ENCODE measurements around the gene TUSC2.

DNA sequence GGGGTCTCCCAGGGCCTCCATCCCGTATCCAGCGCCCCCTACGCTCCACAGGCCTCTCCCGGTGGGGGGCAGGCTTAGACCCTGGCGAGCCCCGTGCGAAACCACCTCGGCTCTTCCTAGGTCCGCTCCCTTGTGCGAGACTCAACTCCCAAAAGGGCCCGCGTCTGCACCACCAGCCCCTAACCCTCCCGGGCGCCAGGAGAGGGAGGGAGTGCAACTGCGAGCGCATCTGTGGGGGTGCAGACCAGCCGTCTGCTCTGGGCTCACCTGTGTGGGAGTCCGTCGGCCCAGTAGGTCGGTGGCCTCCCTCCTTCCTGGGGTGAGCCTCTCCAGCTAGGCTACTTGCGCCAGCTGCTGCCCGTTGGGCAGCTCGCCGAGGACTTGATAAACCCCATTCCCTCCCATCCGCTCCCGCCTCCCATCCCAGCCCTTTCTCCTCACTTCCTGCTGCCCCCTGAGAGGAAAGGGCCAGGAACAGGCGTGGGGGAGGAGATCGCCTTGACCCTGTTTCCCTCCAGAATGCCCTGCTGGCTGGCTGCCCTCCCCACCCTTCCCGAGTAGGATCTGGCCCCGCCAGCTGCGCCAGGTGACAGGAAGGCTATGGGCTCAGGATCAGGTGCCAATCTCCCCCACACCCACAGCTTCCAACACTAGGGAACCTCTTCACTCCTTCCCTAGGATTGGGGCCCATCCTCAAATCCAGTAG lies 5.5 kb downstream of the TUSC2 start, which contains the start of gene HYAL2:
- TF ChIP-seq SAFB2 (IDR thresholded peaks at IDR 0.05; ENCODE audit: borderline replicate concordance, low read depth, low read length, severe bottlenecking) (no peak), ARHGAP35 (IDR thresholded peaks at IDR 0.05; ENCODE audit: partially characterized antibody) (no peak), TCF7 (IDR thresholded peaks at IDR 0.05; ENCODE audit: borderline replicate concordance) (no peak), NFIC (IDR thresholded peaks at IDR 0.05) (no peak), NR3C1 (CRISPR knock-in tag; IDR thresholded peaks at IDR 0.05) (no peak), ZNF239 (CRISPR knock-in tag; IDR thresholded peaks at IDR 0.05) (no peak), ZFP36 (IDR thresholded peaks at IDR 0.05; ENCODE audit: low read depth, low read length, partially characterized antibody) (no peak), ETV6 (IDR thresholded peaks at IDR 0.05; ENCODE audit: borderline replicate concordance in 1 of 2, low read depth in 2 of 2, low read length in 1 of 2) (no peak), ETV6 (CRISPR knock-in tag; IDR thresholded peaks at IDR 0.05; ENCODE audit: borderline replicate concordance) (no peak), ZC3H11A (IDR thresholded peaks at IDR 0.05; ENCODE audit: low read depth, low read length) (no peak)
- TF ChIP-seq, protein P1, sequence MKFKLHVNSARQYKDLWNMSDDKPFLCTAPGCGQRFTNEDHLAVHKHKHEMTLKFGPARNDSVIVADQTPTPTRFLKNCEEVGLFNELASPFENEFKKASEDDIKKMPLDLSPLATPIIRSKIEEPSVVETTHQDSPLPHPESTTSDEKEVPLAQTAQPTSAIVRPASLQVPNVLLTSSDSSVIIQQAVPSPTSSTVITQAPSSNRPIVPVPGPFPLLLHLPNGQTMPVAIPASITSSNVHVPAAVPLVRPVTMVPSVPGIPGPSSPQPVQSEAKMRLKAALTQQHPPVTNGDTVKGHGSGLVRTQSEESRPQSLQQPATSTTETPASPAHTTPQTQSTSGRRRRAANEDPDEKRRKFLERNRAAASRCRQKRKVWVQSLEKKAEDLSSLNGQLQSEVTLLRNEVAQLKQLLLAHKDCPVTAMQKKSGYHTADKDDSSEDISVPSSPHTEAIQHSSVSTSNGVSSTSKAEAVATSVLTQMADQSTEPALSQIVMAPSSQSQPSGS (CRISPR knock-in tag; IDR thresholded peaks at IDR 0.05): no peak
- TF ChIP-seq, protein P2, sequence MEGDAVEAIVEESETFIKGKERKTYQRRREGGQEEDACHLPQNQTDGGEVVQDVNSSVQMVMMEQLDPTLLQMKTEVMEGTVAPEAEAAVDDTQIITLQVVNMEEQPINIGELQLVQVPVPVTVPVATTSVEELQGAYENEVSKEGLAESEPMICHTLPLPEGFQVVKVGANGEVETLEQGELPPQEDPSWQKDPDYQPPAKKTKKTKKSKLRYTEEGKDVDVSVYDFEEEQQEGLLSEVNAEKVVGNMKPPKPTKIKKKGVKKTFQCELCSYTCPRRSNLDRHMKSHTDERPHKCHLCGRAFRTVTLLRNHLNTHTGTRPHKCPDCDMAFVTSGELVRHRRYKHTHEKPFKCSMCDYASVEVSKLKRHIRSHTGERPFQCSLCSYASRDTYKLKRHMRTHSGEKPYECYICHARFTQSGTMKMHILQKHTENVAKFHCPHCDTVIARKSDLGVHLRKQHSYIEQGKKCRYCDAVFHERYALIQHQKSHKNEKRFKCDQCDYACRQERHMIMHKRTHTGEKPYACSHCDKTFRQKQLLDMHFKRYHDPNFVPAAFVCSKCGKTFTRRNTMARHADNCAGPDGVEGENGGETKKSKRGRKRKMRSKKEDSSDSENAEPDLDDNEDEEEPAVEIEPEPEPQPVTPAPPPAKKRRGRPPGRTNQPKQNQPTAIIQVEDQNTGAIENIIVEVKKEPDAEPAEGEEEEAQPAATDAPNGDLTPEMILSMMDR (IDR thresholded peaks at IDR 0.05 in 2 of 3, conservative IDR thresholded peaks at IDR 0.05 in 1 of 3; ENCODE audit: insufficient read depth in 2 of 3, low read depth in 1 of 3, low read length in 3 of 3): no peak
